HUES48 (cell line): ENCODE measurements around the gene DUSP8.

Experiments
- H3K27ac ChIP-seq: one replicate; pipeline ENCODE4 v1.7.0; 2013; ENCODE audit warnings: low read depth, low read length, inconsistent platforms
- H3K27me3 ChIP-seq: 2 replicates; pipeline ENCODE4 v1.6.1; 2013; ENCODE audit warnings: mild to moderate bottlenecking, low read length; ENCODE audit not compliant: control insufficient read depth, insufficient read depth
- H3K36me3 ChIP-seq: 2 replicates; pipeline ENCODE4 v1.6.1; 2013; ENCODE audit warnings: low read length; ENCODE audit not compliant: control insufficient read depth, insufficient read depth
- H3K4me1 ChIP-seq: 2 replicates; pipeline ENCODE4 v1.6.1; 2013; ENCODE audit warnings: mild to moderate bottlenecking, low read length; ENCODE audit not compliant: control insufficient read depth, insufficient read depth
- H3K4me3 ChIP-seq: 2 replicates; pipeline ENCODE4 v1.5.1; 2013; ENCODE audit warnings: mild to moderate bottlenecking, low read depth, low read length
- H3K9ac ChIP-seq: 2 replicates; pipeline ENCODE4 v1.6.1; 2013; ENCODE audit warnings: mild to moderate bottlenecking, low read depth, low read length, moderate library complexity
- H3K9me3 ChIP-seq: 2 replicates; pipeline ENCODE4 v1.6.1; 2013; ENCODE audit warnings: low read length; ENCODE audit not compliant: control insufficient read depth, insufficient read depth

Gene DUSP8

DNA sequence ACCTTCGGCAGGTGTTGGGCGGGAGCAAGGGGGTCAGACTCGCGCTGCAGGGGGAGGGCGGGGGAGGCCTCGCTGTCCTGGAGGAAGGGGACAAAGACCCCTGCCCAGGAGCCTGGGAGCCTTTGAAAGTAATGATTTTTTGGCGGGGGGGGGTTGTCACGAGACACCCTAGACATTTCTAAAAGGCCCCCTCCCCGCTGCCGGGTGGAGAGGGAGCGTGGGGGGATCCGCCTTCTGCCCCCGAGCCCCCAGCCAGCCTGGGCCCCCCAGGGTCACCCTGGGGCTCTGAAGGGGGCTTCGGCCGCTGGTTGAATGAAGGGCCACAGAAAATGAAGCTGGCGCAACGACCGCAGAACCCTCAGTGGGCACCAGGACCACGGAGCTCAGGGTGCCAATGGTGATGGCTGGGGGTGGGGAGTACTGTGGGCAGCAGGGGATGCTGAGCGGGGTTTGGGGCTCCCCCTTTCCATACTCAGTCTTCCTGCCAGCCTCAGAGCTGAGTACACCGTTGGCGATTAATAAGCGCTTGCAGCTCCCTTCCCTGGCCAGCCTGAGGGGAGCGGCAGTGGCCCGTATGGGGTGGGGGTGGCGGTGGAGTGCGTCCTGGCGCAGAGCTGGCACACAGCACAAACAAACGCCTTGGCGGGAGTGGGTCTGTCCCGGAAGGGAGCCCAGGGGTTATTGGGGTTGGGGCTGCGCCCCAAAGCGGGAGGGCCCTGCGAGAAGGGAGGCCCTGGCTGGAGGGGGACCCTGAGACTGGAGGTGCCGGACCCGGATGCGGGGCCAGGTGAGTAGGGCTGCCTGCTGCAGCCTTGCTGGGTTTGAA lies 1.2 kb upstream of the DUSP8 start:
- Histone ChIP-seq H3K27ac (no peak overlapping the region), H3K27me3 (peaks cover 50% of the 10 kb centered on the region), H3K4me1 (peaks cover 23% of the 10 kb centered on the region), H3K4me3 (peak overlapping the region; percentile 56), H3K9me3 (0 out of 2 replicates have a peak, but pooled peaks cover 5% of the 10 kb centered on the region), H3K9ac (no peak overlapping the region; the same call in 1 of the 2 replicates), H3K36me3 (no peaks in the 10 kb centered on the region)

DNA sequence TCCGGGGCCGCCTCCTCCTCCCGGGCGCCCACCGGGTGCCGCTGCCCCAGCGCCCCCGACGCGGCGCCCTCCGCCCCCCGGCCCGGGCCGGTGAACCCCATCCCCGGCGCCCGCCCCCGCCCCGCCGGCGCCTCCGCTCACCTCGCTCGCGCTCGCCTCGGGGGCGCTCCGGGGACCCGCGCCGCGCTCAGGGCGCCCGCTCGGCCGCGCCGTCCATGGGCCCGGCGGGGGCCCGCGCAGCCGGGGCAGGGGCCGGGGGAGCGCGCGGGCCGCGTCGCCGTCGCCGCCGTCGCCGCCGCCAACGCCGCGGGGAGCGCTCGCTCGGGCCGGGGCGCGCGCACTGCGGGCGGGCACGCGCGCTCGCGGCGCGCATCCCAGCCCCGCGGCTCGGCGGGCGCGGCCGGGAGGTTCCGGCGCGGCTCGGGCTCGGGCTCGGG lies 293 bp downstream of the DUSP8 start:
- Histone ChIP-seq H3K27me3 (peaks cover 50% of the 10 kb centered on the region), H3K27ac (no peak overlapping the region), H3K36me3 (no peaks in the 10 kb centered on the region), H3K4me3 (peak overlapping the region; percentile 60; the same call in 1 of the 2 replicates), H3K9me3 (no peaks in the 10 kb centered on the region), H3K9ac (no peak overlapping the region), H3K4me1 (peaks cover 32% of the 10 kb centered on the region)

DNA sequence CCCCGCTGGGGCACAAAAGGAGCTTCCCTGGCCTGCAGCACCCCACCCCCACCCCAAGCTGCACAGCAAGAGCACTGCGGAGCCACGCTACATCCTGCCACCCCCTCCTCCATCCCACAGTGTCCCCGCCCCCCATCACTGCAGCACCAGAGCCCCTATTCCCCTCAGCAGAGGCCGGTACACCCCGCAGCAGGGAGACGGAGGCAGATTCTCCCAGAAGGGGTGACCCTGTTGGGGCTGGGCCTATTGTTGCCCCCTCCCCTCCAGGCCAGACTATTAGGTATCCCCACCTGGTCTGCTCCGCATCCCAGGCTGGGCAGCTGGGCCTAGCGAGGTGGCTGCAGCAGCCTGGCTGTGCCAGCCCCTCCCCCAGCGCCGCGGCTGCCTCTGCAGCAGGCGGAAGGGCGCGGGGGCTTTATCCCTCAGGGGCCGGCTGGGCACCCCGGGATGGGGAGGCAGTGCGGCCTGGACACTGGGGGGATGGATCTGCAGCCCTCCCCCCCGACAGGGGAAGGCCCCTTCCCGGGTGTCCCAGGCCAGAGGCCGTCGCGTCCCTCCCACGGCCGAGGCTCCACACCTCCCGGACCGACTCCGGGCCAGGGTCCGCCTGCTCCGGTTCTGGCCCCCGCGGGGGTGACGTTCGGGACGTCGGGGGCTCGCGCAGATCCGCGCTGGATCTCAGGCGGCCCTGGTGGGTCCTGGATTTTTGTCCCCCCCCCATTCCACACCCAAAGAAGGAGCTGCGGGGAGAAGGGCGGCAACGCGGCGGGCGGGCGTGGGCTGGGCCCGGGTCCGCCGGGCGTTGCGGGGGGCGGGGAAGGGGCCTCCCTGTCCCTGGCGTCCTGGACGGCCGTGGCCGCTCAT lies 943 bp downstream of the DUSP8 start:
- Histone ChIP-seq H3K9me3 (no peaks in the 10 kb centered on the region), H3K4me1 (peaks cover 32% of the 10 kb centered on the region), H3K27me3 (peaks cover 50% of the 10 kb centered on the region), H3K9ac (no peak overlapping the region), H3K4me3 (peak overlapping the region; percentile 60), H3K27ac (no peak overlapping the region), H3K36me3 (no peaks in the 10 kb centered on the region)

DNA sequence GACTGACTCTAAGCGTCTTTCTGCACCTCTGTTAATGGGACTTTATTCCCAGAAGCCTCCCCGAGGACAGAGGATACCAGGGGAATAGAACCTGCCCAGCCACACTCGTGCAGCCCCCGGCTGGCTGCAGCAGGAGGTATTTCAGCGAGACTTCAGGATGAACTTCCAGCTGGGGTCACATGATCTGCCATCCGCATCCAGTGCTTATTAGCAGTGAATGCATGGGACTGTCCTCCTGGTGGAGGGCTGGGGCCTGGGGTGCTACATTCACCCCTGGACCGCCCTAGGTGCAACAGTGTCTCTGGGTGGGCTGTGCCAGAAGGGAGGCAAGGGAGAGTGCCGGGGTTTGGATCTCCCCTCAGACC lies 1.6 kb downstream of the DUSP8 start:
- Histone ChIP-seq H3K27me3 (peaks cover 48% of the 10 kb centered on the region), H3K9me3 (no peaks in the 10 kb centered on the region), H3K27ac (no peak overlapping the region), H3K9ac (no peak overlapping the region), H3K4me3 (no peak overlapping the region), H3K4me1 (peaks cover 32% of the 10 kb centered on the region), H3K36me3 (no peaks in the 10 kb centered on the region)

GRCh38 chr11:1570001-1570453 lies 2.0 kb downstream of the DUSP8 start:
- peaks cover 32% of the 10 kb centered on the region for H3K4me1 ChIP-seq

GRCh38 chr11:1569251-1569780 lies 2.8 kb downstream of the DUSP8 start:
- Histone ChIP-seq H3K36me3 (no peaks in the 10 kb centered on the region), H3K27ac (no peak overlapping the region), H3K9me3 (no peaks in the 10 kb centered on the region), H3K9ac (no peak overlapping the region), H3K4me3 (no peak overlapping the region), H3K27me3 (peaks cover 38% of the 10 kb centered on the region), H3K4me1 (peaks cover 38% of the 10 kb centered on the region)

More at GRCh38 chr11:1570001-1570453, 2.0 kb downstream of the DUSP8 start:
- Histone ChIP-seq H3K36me3 (no peaks in the 10 kb centered on the region), H3K27ac (no peak overlapping the region), H3K9me3 (no peaks in the 10 kb centered on the region), H3K27me3 (peaks cover 43% of the 10 kb centered on the region), H3K4me3 (no peak overlapping the region), H3K9ac (no peak overlapping the region)

- peaks cover 34% of the 10 kb centered on the region for H3K4me1 ChIP-seq
- no peak overlapping the region for H3K9ac ChIP-seq
- H3K4me3 ChIP-seq = no peak overlapping the region; the same call in 1 of the 2 replicates
- no peaks in the 10 kb centered on the region for H3K36me3 ChIP-seq
- H3K27me3 ChIP-seq = peaks cover 29% of the 10 kb centered on the region
- H3K9me3 ChIP-seq = no peaks in the 10 kb centered on the region
- H3K27ac ChIP-seq = no peak overlapping the region
Observed at GRCh38 chr11:1568441-1568911, 3.6 kb downstream of the DUSP8 start.

GRCh38 chr11:1567721-1568100 lies 4.4 kb downstream of the DUSP8 start:
- no peak overlapping the region for H3K27ac ChIP-seq
- no peak overlapping the region for H3K4me3 ChIP-seq
- H3K27me3 ChIP-seq = peaks cover 22% of the 10 kb centered on the region; the same call in 1 of the 2 replicates
- H3K36me3 ChIP-seq = 0 out of 2 replicates have a peak, but pooled peaks cover 2% of the 10 kb centered on the region
- no peak overlapping the region for H3K9ac ChIP-seq
- no peaks in the 10 kb centered on the region for H3K9me3 ChIP-seq
- H3K4me1 ChIP-seq = peaks cover 32% of the 10 kb centered on the region

DNA sequence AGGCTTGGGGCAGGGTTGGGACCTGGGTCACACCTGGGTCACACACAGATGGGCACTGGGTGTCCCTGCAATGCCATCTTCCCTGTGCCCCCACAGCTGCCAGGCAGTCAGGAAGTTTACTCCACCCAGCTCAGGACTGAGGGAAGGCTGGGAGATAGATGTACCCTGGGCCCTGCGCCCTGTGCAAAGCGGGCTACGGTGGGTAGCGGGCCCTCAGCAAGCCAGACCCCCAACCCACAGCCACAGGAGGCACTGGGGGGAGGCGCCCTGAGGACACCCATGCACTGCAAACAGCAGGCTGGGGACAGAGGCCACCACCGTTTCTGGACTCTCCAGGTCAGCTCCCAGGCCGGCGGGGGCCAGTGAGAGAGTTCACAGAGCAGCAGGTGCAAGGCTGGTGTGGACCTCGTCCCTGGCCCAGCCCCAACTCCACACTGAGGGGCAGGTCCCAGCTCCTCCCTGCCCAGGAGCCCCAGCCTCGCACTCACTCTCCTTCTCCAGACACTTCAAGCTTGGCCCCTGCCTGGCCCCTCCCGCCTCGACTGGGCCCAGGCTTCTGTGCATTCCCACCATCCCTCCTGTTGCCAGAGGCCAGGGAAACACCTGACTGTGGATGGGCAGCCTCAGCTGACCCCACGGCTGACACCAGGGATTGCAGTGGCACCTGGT lies 4.9 kb downstream of the DUSP8 start:
- Histone ChIP-seq H3K4me3 (no peak overlapping the region), H3K36me3 (0 out of 2 replicates have a peak, but pooled peaks cover 2% of the 10 kb centered on the region), H3K9me3 (no peaks in the 10 kb centered on the region), H3K27ac (no peak overlapping the region), H3K4me1 (peaks cover 32% of the 10 kb centered on the region), H3K9ac (no peak overlapping the region), H3K27me3 (peaks cover 18% of the 10 kb centered on the region; the same call in 1 of the 2 replicates)

GRCh38 chr11:1566381-1567051 lies 5.6 kb downstream of the DUSP8 start:
- no peak overlapping the region for H3K27ac ChIP-seq
- H3K4me1 ChIP-seq = peaks cover 32% of the 10 kb centered on the region

More at GRCh38 chr11:1566381-1567051, 5.6 kb downstream of the DUSP8 start:
- Histone ChIP-seq H3K27me3 (peaks cover 17% of the 10 kb centered on the region; the same call in 1 of the 2 replicates), H3K4me3 (no peak overlapping the region), H3K9ac (no peak overlapping the region), H3K9me3 (no peaks in the 10 kb centered on the region), H3K36me3 (0 out of 2 replicates have a peak, but pooled peaks cover 2% of the 10 kb centered on the region)
